ENCODE data around the gene EFCAB6.

Gene EFCAB6

GRCh38 chr22:43819421-43819921 lies 7.4 kb upstream of the EFCAB6 start:
- H3K4me3 Mint-ChIP-seq, result no peak overlapping the region

GRCh38 chr22:43818981-43819380 lies 6.9 kb upstream of the EFCAB6 start:
- Mint-ChIP-seq H3K27me3 (peaks cover 27% of the 10 kb centered on the region), H3K36me3 (ENCODE audit: low read depth) (peaks cover 9% of the 10 kb centered on the region), H3K4me3 (no peak overlapping the region), H3K9me3 (no peaks in the 10 kb centered on the region), H3K27ac (no peak overlapping the region), H3K4me1 (ENCODE audit: low read depth) (peaks cover 2% of the 10 kb centered on the region)
- no peak for DNase-seq

More at GRCh38 chr22:43819421-43819921, 7.4 kb upstream of the EFCAB6 start:
- Mint-ChIP-seq H3K9me3 (no peaks in the 10 kb centered on the region), H3K27me3 (peaks cover 27% of the 10 kb centered on the region), H3K27ac (no peak overlapping the region), H3K36me3 (ENCODE audit: low read depth) (peaks cover 4% of the 10 kb centered on the region), H3K4me1 (ENCODE audit: low read depth) (no peaks in the 10 kb centered on the region)
- DNase-seq, result no peak

GRCh38 chr22:43817402-43817801 lies 5.3 kb upstream of the EFCAB6 start:
- Mint-ChIP-seq H3K27ac (no peak overlapping the region), H3K4me1 (ENCODE audit: low read depth) (peaks cover 13% of the 10 kb centered on the region), H3K27me3 (peaks cover 18% of the 10 kb centered on the region), H3K36me3 (ENCODE audit: low read depth) (peaks cover 14% of the 10 kb centered on the region), H3K9me3 (no peaks in the 10 kb centered on the region), H3K4me3 (no peak overlapping the region)
- no peak for DNase-seq

GRCh38 chr22:43814264-43814663 lies 2.2 kb upstream of the EFCAB6 start:
- Mint-ChIP-seq H3K9me3 (no peaks in the 10 kb centered on the region), H3K27ac (no peak overlapping the region), H3K27me3 (no peaks in the 10 kb centered on the region), H3K36me3 (ENCODE audit: low read depth) (peaks cover 19% of the 10 kb centered on the region), H3K4me1 (ENCODE audit: low read depth) (peaks cover 26% of the 10 kb centered on the region), H3K4me3 (no peak overlapping the region)
- DNase-seq, result no peak

- H3K9me3 Mint-ChIP-seq, result no peaks in the 10 kb centered on the region
- H3K4me1 Mint-ChIP-seq (ENCODE audit: low read depth), result peaks cover 26% of the 10 kb centered on the region
- H3K27ac Mint-ChIP-seq, result peak overlapping the region; percentile 95
- peaks cover 19% of the 10 kb centered on the region for H3K36me3 Mint-ChIP-seq (ENCODE audit: low read depth)
- H3K27me3 Mint-ChIP-seq, result no peaks in the 10 kb centered on the region
- peak; percentile 35 for DNase-seq
- H3K4me3 Mint-ChIP-seq, result peak overlapping the region; percentile 89
These were observed 785 bp upstream of the EFCAB6 start for GRCh38 chr22:43812890-43813289.

DNA sequence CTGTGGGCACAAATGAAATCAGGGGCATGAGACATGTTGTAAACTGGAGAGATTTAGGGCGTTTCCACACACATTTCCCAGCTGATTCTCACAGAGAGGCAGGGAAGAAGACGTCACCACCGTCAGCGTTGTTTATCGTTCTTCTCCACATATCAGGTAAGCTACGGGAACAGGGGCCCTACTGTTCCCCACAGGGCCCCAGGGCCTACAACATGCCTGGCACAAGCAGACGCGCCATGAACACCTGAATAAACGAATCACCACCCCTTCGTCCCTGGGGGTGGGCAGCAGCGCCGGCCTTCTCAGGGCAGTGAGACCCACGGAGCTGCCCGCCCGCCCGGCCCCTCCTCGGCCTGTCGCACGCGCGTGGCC lies 342 bp downstream of the EFCAB6 start:
- peak overlapping the region; percentile 89 for H3K4me3 Mint-ChIP-seq
- DNase-seq, result no peak
- H3K9me3 Mint-ChIP-seq, result no peaks in the 10 kb centered on the region
- H3K4me1 Mint-ChIP-seq (ENCODE audit: low read depth), result peaks cover 26% of the 10 kb centered on the region
- no peaks in the 10 kb centered on the region for H3K27me3 Mint-ChIP-seq
- H3K36me3 Mint-ChIP-seq (ENCODE audit: low read depth), result peaks cover 19% of the 10 kb centered on the region
- H3K27ac Mint-ChIP-seq, result peak overlapping the region; percentile 95

GRCh38 chr22:43802897-43803495 lies 9.1 kb downstream of the EFCAB6 start:
- Mint-ChIP-seq H3K27me3 (peaks cover 52% of the 10 kb centered on the region), H3K4me1 (ENCODE audit: low read depth) (no peaks in the 10 kb centered on the region), H3K36me3 (ENCODE audit: low read depth) (no peaks in the 10 kb centered on the region), H3K9me3 (peaks cover 20% of the 10 kb centered on the region), H3K4me3 (no peak overlapping the region), H3K27ac (no peak overlapping the region)
- no peak for DNase-seq

DNA sequence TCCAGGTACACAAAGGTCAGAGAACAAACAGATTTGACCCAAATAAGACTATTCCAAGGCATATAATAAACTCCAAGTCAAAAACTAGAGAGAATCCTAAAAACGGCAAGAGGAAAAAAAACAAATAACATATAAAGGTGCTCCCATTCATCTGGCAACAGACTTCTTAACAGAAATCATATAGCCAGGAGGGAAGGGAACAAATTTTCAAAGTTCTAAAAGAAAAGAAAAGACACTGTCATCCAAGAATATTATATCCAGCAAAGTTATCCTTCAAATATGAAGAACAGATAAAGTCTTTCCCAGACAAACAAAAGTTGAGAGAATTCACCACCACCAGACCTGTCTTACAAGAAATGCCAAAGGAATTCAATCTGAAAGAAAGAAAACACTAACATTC lies 11.1 kb downstream of the EFCAB6 start:
- H3K36me3 Mint-ChIP-seq (ENCODE audit: low read depth), result no peaks in the 10 kb centered on the region
- H3K27me3 Mint-ChIP-seq, result peaks cover 55% of the 10 kb centered on the region
- no peak overlapping the region for H3K27ac Mint-ChIP-seq
- no peak overlapping the region for H3K4me3 Mint-ChIP-seq
- peaks cover 20% of the 10 kb centered on the region for H3K9me3 Mint-ChIP-seq
- H3K4me1 Mint-ChIP-seq (ENCODE audit: low read depth), result no peaks in the 10 kb centered on the region
- no peak for DNase-seq

- H3K4me1 Mint-ChIP-seq (ENCODE audit: low read depth), result no peaks in the 10 kb centered on the region
- H3K4me3 Mint-ChIP-seq, result no peak overlapping the region
- no peaks in the 10 kb centered on the region for H3K36me3 Mint-ChIP-seq (ENCODE audit: low read depth)
- H3K9me3 Mint-ChIP-seq, result peaks cover 20% of the 10 kb centered on the region
- peaks cover 54% of the 10 kb centered on the region for H3K27me3 Mint-ChIP-seq
- no peak overlapping the region for H3K27ac Mint-ChIP-seq
- DNase-seq, result no peak
These were observed 13.6 kb downstream of the EFCAB6 start for GRCh38 chr22:43798492-43798891.

DNA sequence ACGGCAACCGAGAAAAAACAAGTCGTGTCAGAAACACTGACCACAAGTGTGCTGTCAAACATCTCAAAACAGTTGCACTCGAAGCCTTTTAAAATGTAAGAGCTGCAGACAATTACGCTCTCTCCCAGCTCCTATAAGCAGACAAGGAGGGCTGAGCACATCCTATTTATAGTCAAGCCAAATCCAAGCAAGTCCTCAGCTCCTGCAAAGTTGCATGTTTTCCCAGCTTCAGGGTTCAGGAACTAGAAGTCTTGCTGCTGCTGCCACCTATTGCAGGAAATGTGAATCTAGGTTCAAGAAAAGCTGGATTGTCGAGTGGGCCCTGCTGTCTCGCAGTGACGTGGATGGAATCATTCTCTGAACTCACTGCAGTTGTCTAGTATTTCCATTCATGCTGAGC lies 15.5 kb downstream of the EFCAB6 start:
- H3K4me1 Mint-ChIP-seq (ENCODE audit: low read depth), result no peaks in the 10 kb centered on the region
- no peak overlapping the region for H3K4me3 Mint-ChIP-seq
- H3K27me3 Mint-ChIP-seq, result peaks cover 41% of the 10 kb centered on the region

GRCh38 chr22:43795320-43795719 lies 16.8 kb downstream of the EFCAB6 start:
- H3K4me1 Mint-ChIP-seq (ENCODE audit: low read depth), result no peaks in the 10 kb centered on the region
- peaks cover 29% of the 10 kb centered on the region for H3K27me3 Mint-ChIP-seq
- H3K36me3 Mint-ChIP-seq (ENCODE audit: low read depth), result no peaks in the 10 kb centered on the region
- no peak overlapping the region for H3K27ac Mint-ChIP-seq
- no peak overlapping the region for H3K4me3 Mint-ChIP-seq
- no peak for DNase-seq
- peaks cover 8% of the 10 kb centered on the region for H3K9me3 Mint-ChIP-seq

More for the DNA sequence above, 15.5 kb downstream of the EFCAB6 start:
- no peak overlapping the region for H3K27ac Mint-ChIP-seq
- no peaks in the 10 kb centered on the region for H3K36me3 Mint-ChIP-seq (ENCODE audit: low read depth)
- H3K9me3 Mint-ChIP-seq, result peaks cover 15% of the 10 kb centered on the region
- no peak for DNase-seq

- Mint-ChIP-seq H3K9me3 (no peaks in the 10 kb centered on the region), H3K27ac (no peak overlapping the region), H3K4me1 (ENCODE audit: low read depth) (no peaks in the 10 kb centered on the region), H3K4me3 (no peak overlapping the region), H3K36me3 (ENCODE audit: low read depth) (no peaks in the 10 kb centered on the region), H3K27me3 (peaks cover 13% of the 10 kb centered on the region)
- no peak for DNase-seq
These were observed 19.2 kb downstream of the EFCAB6 start for GRCh38 chr22:43792905-43793304.

DNA sequence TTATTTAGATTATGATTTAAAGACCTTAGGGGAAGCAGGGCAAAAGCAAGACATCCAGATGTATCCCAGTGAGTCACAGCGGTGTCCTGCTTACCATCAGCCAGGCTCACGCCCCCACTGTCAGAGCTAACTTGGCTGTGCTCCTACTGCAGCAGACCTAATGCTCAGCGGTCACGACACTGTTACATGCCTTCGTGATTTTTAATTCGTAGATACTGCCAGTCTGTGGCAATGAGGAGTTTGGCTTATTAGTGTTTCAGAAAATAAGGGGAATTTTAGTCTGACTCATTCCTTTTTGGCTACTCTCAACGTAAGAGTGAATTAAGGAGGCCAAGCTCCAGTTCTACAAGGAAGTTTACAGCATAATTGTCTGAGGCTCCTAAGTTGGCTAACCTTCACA lies 22.7 kb downstream of the EFCAB6 start:
- Mint-ChIP-seq H3K27me3 (peaks cover 13% of the 10 kb centered on the region), H3K9me3 (no peaks in the 10 kb centered on the region)

GRCh38 chr22:43783777-43784176 lies 28.3 kb downstream of the EFCAB6 start:
- no peak overlapping the region for H3K27ac Mint-ChIP-seq
- DNase-seq, result no peak
- H3K36me3 Mint-ChIP-seq (ENCODE audit: low read depth), result no peaks in the 10 kb centered on the region
- H3K4me3 Mint-ChIP-seq, result no peak overlapping the region
- H3K27me3 Mint-ChIP-seq, result peaks cover 21% of the 10 kb centered on the region
- H3K9me3 Mint-ChIP-seq, result no peaks in the 10 kb centered on the region
- H3K4me1 Mint-ChIP-seq (ENCODE audit: low read depth), result no peaks in the 10 kb centered on the region

More for the DNA sequence above, 22.7 kb downstream of the EFCAB6 start:
- H3K4me1 Mint-ChIP-seq (ENCODE audit: low read depth), result no peaks in the 10 kb centered on the region
- H3K36me3 Mint-ChIP-seq (ENCODE audit: low read depth), result no peaks in the 10 kb centered on the region
- H3K4me3 Mint-ChIP-seq, result no peak overlapping the region
- H3K27ac Mint-ChIP-seq, result no peak overlapping the region
- DNase-seq, result no peak

DNA sequence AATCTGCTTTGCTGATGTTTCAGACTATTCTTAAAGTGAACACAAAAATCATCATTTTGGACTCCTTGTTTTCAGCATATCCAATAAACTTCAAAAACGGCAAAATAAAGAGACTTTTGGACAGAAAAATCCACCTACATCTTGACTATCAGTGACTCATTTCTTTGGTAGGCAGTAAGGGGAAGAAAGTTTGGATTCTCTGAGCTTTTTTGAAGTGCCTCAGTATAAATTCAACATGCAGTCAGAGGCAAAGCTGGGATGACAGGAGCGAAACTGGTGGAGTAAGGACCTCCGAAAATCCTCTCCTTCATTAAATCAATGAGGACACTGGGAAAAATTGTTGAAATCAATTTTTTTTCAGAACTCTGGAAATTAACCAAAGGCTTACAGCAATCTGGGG lies 29.7 kb downstream of the EFCAB6 start:
- Mint-ChIP-seq H3K27ac (no peak overlapping the region), H3K27me3 (peaks cover 21% of the 10 kb centered on the region), H3K4me1 (ENCODE audit: low read depth) (no peaks in the 10 kb centered on the region), H3K4me3 (no peak overlapping the region), H3K9me3 (no peaks in the 10 kb centered on the region), H3K36me3 (ENCODE audit: low read depth) (no peaks in the 10 kb centered on the region)
- no peak for DNase-seq

GRCh38 chr22:43777286-43777685 lies 34.8 kb downstream of the EFCAB6 start:
- Mint-ChIP-seq H3K4me1 (ENCODE audit: low read depth) (no peaks in the 10 kb centered on the region), H3K27me3 (no peaks in the 10 kb centered on the region), H3K27ac (no peak overlapping the region), H3K9me3 (no peaks in the 10 kb centered on the region), H3K36me3 (ENCODE audit: low read depth) (no peaks in the 10 kb centered on the region), H3K4me3 (no peak overlapping the region)
- DNase-seq, result no peak

Data from activated T-cell treated with anti-CD3 and anti-CD28 coated beads, Interleukin-2, amount 50 U/mL, for 24 hours (primary cell).